Astrocyte (in vitro differentiated cells and primary cell): ENCODE results near the gene SCAMP3. TPM values are rescaled to one million over a fixed set of nuclear protein-coding genes. Genes with fewer than 3 reads are reported as not detected.
A peak's percentile ranks its signal among the peaks of the same experiment; 100 is the strongest.
"Not testable (repeated sequence)": the region's sequence is repeated elsewhere in the genome, so short reads cannot be mapped to it uniquely, and the experiment has no call there.

Experiments
- DNase-seq: peaks from one replicate; pipeline ENCODE4 v3.0.0-alpha.2; 2010; ENCODE audit warnings: low read depth
- FAIRE-seq: peaks from 2 replicates; lab custom pipeline; 2011; peaks lifted over from hg19 to GRCh38; lab: Jason Lieb, UNC
- H2AFZ ChIP-seq: 2 replicates; pipeline ENCODE4 v1.6.0; 2012; ENCODE audit warnings: low read depth, low read length, inconsistent platforms
- H3K27ac ChIP-seq: 2 replicates; pipeline ENCODE4 v1.5.1; 2011; ENCODE audit warnings: low read depth, low read length, inconsistent platforms
- H3K27me3 ChIP-seq: 2 replicates; pipeline ENCODE4 v1.6.0; 2011; ENCODE audit warnings: low read length, inconsistent platforms; ENCODE audit not compliant: insufficient read depth
- H3K36me3 ChIP-seq: 2 replicates; pipeline ENCODE4 v1.5.1; 2011; ENCODE audit warnings: low read length, inconsistent platforms; ENCODE audit not compliant: insufficient read depth
- H3K4me1 ChIP-seq: 2 replicates; pipeline ENCODE4 v1.5.1; 2011; ENCODE audit warnings: low read length, inconsistent platforms; ENCODE audit not compliant: insufficient read depth
- H3K4me2 ChIP-seq: 2 replicates; pipeline ENCODE4 v1.6.0; 2012; ENCODE audit warnings: low read length, inconsistent platforms
- H3K4me3 ChIP-seq: 2 replicates; pipeline ENCODE4 v1.5.1; 2011; ENCODE audit warnings: low read depth, mild to moderate bottlenecking, low read length, inconsistent platforms; ENCODE audit not compliant: insufficient read depth
- H3K79me2 ChIP-seq: 2 replicates; pipeline ENCODE4 v1.6.0; 2012; ENCODE audit warnings: mild to moderate bottlenecking, low read length, inconsistent platforms; ENCODE audit not compliant: insufficient read depth
- H3K9ac ChIP-seq: 2 replicates; pipeline ENCODE4 v1.6.0; 2012; ENCODE audit warnings: mild to moderate bottlenecking, low read length, inconsistent platforms
- H3K9me3 ChIP-seq: 2 replicates; pipeline ENCODE4 v1.5.1; 2012; ENCODE audit warnings: low read depth, mild to moderate bottlenecking, low read length, inconsistent platforms; ENCODE audit not compliant: insufficient read depth
- H4K20me1 ChIP-seq: 2 replicates; pipeline ENCODE4 v1.6.0; 2012; ENCODE audit warnings: low read length, inconsistent platforms; ENCODE audit not compliant: insufficient read depth
- H3K27ac Mint-ChIP-seq: one replicate; pipeline ENCODE4 v1.8.0; 2021; ENCODE audit warnings: mild to moderate bottlenecking, mixed read lengths; ENCODE audit not compliant: unreplicated experiment
- H3K27me3 Mint-ChIP-seq: one replicate; pipeline ENCODE4 v1.8.0; 2021; ENCODE audit warnings: low read depth, mixed read lengths; ENCODE audit not compliant: unreplicated experiment
- H3K36me3 Mint-ChIP-seq: one replicate; pipeline ENCODE4 v1.8.0; 2021; ENCODE audit warnings: low read depth, mixed read lengths; ENCODE audit not compliant: unreplicated experiment
- H3K4me1 Mint-ChIP-seq: one replicate; pipeline ENCODE4 v1.8.0; 2021; ENCODE audit warnings: low read depth, mixed read lengths; ENCODE audit not compliant: unreplicated experiment
- H3K4me3 Mint-ChIP-seq: one replicate; pipeline ENCODE4 v1.8.0; 2021; ENCODE audit warnings: mild to moderate bottlenecking, moderate library complexity, mixed read lengths; ENCODE audit not compliant: unreplicated experiment
- H3K9me3 Mint-ChIP-seq: one replicate; pipeline ENCODE4 v1.8.0; 2021; ENCODE audit warnings: mild to moderate bottlenecking, mixed read lengths; ENCODE audit not compliant: unreplicated experiment
- CTCF ChIP-seq: IDR thresholded peaks from 2 replicates; pipeline ENCODE4 v1.5.1; 2011; ENCODE audit warnings: low read depth, mild to moderate bottlenecking, inconsistent platforms, low read length, moderate library complexity; ENCODE audit not compliant: insufficient read depth
- EZH2 ChIP-seq: IDR thresholded peaks from 2 replicates; pipeline ENCODE4 v1.6.1; 2012; ENCODE audit warnings: mild to moderate bottlenecking, low read length, inconsistent platforms; ENCODE audit not compliant: insufficient read depth
- total RNA-seq: library from RNA; stranded (reverse); gene quantifications from 2 replicates; pipeline ENCODE4 v1.2.1, GENCODE V29; 2021

Gene SCAMP3
- total RNA-seq, 1 donor from 2014 or later = 68.9 TPM

DNA sequence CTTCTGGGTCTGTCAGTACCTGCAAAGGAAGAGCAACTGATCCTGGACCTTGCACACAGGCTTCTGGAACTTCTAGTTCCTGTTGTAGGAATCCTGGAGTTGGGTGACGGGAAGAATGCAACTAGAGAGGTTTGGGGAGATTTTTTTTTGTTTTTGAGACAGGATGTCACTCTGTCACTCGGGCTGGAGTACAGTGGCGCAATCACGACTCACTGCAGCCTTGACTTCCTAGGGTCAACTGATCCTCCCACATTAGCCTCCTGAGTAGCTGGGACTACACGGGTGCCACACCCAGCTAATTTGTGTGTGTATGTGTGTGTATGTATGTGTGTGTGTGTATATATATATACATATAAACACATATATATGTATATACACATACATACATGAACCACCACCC lies 25.7 kb downstream of the SCAMP3 start:
- Mint-ChIP-seq H3K27ac (no peak overlapping the region), H3K36me3 (peaks cover 26% of the 10 kb centered on the region), H3K4me1 (peaks cover 13% of the 10 kb centered on the region), H3K27me3 (peaks cover 2% of the 10 kb centered on the region), H3K9me3 (no peaks in the 10 kb centered on the region), H3K4me3 (no peak overlapping the region)
- TF ChIP-seq CTCF (no peak), EZH2 (no peak)
- peaks cover 2% of the 10 kb centered on the region for H3K36me3 ChIP-seq
- H3K4me3 ChIP-seq = no peak overlapping the region
- peaks cover 17% of the 10 kb centered on the region for H3K4me1 ChIP-seq
- no peak overlapping the region for H2AFZ ChIP-seq
- FAIRE-seq (no peak), DNase-seq (no peak)
- H3K9me3 ChIP-seq = no peaks in the 10 kb centered on the region
- no peak overlapping the region for H3K27ac ChIP-seq
- H3K27me3 ChIP-seq = no peaks in the 10 kb centered on the region
- no peaks in the 10 kb centered on the region for H4K20me1 ChIP-seq
- no peaks in the 10 kb centered on the region for H3K79me2 ChIP-seq
- no peak overlapping the region for H3K4me2 ChIP-seq
- no peak overlapping the region for H3K9ac ChIP-seq

DNA sequence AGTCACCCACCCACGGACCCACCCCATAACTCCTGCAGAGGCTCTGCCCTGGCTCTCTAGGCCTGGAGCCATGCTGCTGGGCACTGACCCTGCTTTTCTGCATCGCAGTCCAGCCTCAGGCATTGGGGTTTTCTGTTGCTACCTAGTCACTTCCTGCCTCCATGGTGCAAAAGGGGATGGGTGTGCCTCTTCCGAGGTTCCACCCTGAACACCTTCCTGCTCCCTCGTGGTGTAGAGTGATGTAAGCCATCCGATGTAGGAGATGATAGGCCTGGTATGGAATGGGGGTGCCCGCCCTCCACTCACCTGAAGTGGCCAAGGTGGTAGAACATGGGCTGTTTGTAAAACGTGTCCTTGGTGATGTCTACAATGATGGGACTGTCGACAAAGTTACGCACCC lies 26.8 kb downstream of the SCAMP3 start:
- not testable (repeated sequence) for H3K4me1 Mint-ChIP-seq, H3K9ac ChIP-seq, H3K9me3 ChIP-seq, FAIRE-seq, H3K36me3 ChIP-seq, H3K4me3 ChIP-seq, H3K27me3 Mint-ChIP-seq, H3K4me2 ChIP-seq, DNase-seq, H2AFZ ChIP-seq, H3K79me2 ChIP-seq, H3K27ac ChIP-seq, H4K20me1 ChIP-seq, H3K27me3 ChIP-seq, H3K4me3 Mint-ChIP-seq, H3K9me3 Mint-ChIP-seq, H3K27ac Mint-ChIP-seq
- H3K4me1 ChIP-seq = peaks cover 19% of the 10 kb centered on the region
- H3K36me3 Mint-ChIP-seq = peaks cover 26% of the 10 kb centered on the region

GRCh38 chr1:155233502-155233901 lies 28.7 kb downstream of the SCAMP3 start:
- H3K36me3 ChIP-seq, H3K9me3 Mint-ChIP-seq, H3K9me3 ChIP-seq, H3K4me2 ChIP-seq, H3K79me2 ChIP-seq, H3K27ac Mint-ChIP-seq, H3K27me3 Mint-ChIP-seq, H3K4me3 Mint-ChIP-seq, H2AFZ ChIP-seq, H3K9ac ChIP-seq, H3K27ac ChIP-seq, H3K27me3 ChIP-seq, DNase-seq, H3K4me3 ChIP-seq, H4K20me1 ChIP-seq, FAIRE-seq: not testable (repeated sequence)
- H3K4me1 ChIP-seq = peaks cover 18% of the 10 kb centered on the region
- Mint-ChIP-seq H3K4me1 (peaks cover 10% of the 10 kb centered on the region), H3K36me3 (peaks cover 22% of the 10 kb centered on the region)

DNA sequence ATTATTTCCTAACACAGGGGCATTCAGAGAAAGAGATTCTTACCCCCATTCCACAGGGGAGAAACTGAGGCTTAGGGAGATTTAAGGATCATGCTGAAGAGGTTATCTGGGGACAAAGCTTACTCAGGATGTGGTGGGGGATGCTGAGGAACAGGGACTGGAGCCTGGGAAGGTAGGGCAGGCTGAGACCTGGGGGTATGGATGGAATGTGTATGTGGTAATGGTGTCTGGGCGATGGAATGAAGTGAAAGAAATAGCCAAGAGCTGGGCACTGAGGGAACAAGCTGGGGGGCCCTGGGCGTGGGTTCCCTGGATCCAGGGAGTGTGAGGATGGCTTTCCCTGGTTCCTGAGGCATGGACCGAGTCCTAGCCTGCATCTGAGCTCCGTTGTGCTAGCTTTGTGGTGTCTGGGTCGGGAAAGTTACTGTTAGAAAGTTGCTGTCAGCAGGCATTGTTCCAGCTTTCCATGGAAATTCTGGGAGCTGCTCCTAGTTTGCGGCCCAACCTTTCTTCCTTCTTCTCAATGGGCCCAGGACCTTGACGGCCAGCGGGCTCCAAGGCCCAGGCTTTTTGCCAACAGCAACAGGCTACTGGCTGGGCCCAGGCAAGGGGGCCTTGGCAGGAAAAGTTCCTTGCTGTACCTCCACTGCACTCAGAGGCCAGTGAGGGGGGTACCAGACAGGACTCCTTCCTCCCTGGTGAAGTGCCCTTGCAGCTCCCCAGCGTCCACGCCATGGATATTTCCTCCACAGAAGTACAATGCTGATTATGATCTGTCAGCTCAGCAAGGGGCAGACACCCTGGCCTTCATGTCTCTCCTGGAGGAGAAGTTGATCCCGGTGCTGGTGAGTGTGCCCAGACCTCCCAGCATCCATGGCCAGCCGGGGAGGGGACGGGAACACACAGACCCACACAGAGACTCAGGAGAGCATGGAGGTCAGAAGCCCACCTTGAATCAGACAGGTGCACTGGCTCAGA lies 29.9 kb downstream of the SCAMP3 start:
- not testable (repeated sequence) for H3K4me3 Mint-ChIP-seq

GRCh38 chr1:155231302-155231701 lies 30.9 kb downstream of the SCAMP3 start:
- not testable (repeated sequence) for H3K4me3 Mint-ChIP-seq, H3K79me2 ChIP-seq, H3K36me3 Mint-ChIP-seq, H3K27me3 ChIP-seq, H3K36me3 ChIP-seq, DNase-seq, FAIRE-seq, H3K9me3 Mint-ChIP-seq, H3K4me3 ChIP-seq, H2AFZ ChIP-seq, H3K4me2 ChIP-seq, H3K9me3 ChIP-seq, H3K27me3 Mint-ChIP-seq, H4K20me1 ChIP-seq
- peak overlapping the region; percentile 70 for H3K27ac ChIP-seq
- H3K4me1 ChIP-seq = peaks cover 23% of the 10 kb centered on the region
- peak overlapping the region; percentile 43 for H3K9ac ChIP-seq
- Mint-ChIP-seq H3K4me1 (peaks cover 13% of the 10 kb centered on the region), H3K27ac (peak overlapping the region; percentile 64)

More for the DNA sequence above, 29.9 kb downstream of the SCAMP3 start:
- Histone ChIP-seq H3K27ac (peak overlapping the region; percentile 70), H2AFZ (peak overlapping the region; percentile 10), H3K4me2 (peak overlapping the region; percentile 48), H3K9ac (peak overlapping the region; percentile 43), H3K4me1 (peaks cover 23% of the 10 kb centered on the region)
- not testable (repeated sequence) for FAIRE-seq, H3K36me3 ChIP-seq, H3K9me3 Mint-ChIP-seq, H3K9me3 ChIP-seq, H3K27me3 ChIP-seq, H3K4me3 ChIP-seq, H3K79me2 ChIP-seq, H4K20me1 ChIP-seq, H3K27me3 Mint-ChIP-seq
- Mint-ChIP-seq H3K27ac (peak overlapping the region; percentile 64), H3K4me1 (peaks cover 10% of the 10 kb centered on the region), H3K36me3 (peaks cover 16% of the 10 kb centered on the region)
- peak; percentile 66 for DNase-seq
